HFFc6 (cell line): ENCODE results near the gene SLCO2A1. TPM values are rescaled to one million over a fixed set of nuclear protein-coding genes. Genes with fewer than 3 reads are reported as not detected.

ENCODE experiments used
- DNase-seq: peaks from one replicate; pipeline ENCODE4 v3.0.0-alpha.2; 2018
- H3K27ac Mint-ChIP-seq: 2 replicates; pipeline ENCODE4 v1.8.0; 2020; ENCODE audit warnings: mild to moderate bottlenecking, mixed read lengths
- H3K27me3 Mint-ChIP-seq: 2 replicates; pipeline ENCODE4 v1.8.0; 2021; ENCODE audit warnings: mild to moderate bottlenecking, moderate library complexity, mixed read lengths; ENCODE audit not compliant: insufficient read depth
- H3K36me3 Mint-ChIP-seq: 2 replicates; pipeline ENCODE4 v1.8.0; 2021; ENCODE audit warnings: low read depth, mixed read lengths
- H3K4me1 Mint-ChIP-seq: 2 replicates; pipeline ENCODE4 v1.8.0; 2020; ENCODE audit warnings: low read depth, mixed read lengths
- H3K4me3 Mint-ChIP-seq: 2 replicates; pipeline ENCODE4 v1.8.0; 2020; ENCODE audit warnings: mild to moderate bottlenecking, moderate library complexity, mixed read lengths
- H3K9me3 Mint-ChIP-seq: 2 replicates; pipeline ENCODE4 v1.8.0; 2020; ENCODE audit warnings: mild to moderate bottlenecking, mixed read lengths
- total RNA-seq, 6 experiments: library from RNA; stranded (reverse); fragmentation: NEBNext Ultra II Directional; extraction: Animal tissue kit (Norgen Biotek cat#: 25700); gene quantifications; 2 replicates in 1 of 6; 3 replicates in 5 of 6; pipeline ENCODE4 v1.2.3, GENCODE V29; 2021
- TF ChIP-seq, protein P1 (sequence below): fragments of 200-600 bp; sonication (generic); IDR thresholded peaks from 2 replicates; pipeline ENCODE4 v1.5.0; 2021; ENCODE audit warnings: antibody characterized with exemption, mild to moderate bottlenecking

SLCO2A1 gene
- total RNA-seq, 6 experiments from 2014 or later = 0.13 to 0.17 TPM; not detected in 4

DNA sequence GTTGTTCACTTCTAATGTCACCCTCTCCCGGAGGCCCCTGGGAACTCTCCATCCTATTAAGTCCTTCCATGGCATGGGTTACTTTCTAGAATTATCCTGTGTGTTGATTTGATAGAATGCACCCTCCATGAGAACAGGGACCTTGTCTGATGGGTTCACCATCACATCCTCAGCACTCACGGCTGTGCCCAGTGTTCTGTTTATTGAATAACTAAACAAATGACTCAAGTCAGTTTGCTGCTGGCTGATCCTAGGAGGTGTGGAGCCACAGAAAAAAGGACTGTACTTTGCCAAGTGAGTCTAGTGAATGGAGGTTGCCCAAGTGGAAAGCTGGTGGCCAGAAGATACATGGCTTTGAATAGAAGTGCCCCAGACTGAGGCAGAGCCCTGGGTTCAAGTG, 85.5 kb downstream of the SLCO2A1 start:
- Mint-ChIP-seq H3K27me3 (peaks cover 28% of the 10 kb centered on the region), H3K9me3 (no peaks in the 10 kb centered on the region), H3K36me3 (no peaks in the 10 kb centered on the region; the same call in 1 of the 2 replicates), H3K4me3 (peak overlapping the region; percentile 30; the same call in 1 of the 2 replicates), H3K27ac (peak overlapping the region; percentile 47), H3K4me1 (peaks cover 39% of the 10 kb centered on the region)
- peak; percentile 55 for DNase-seq
- TF ChIP-seq, protein P1, sequence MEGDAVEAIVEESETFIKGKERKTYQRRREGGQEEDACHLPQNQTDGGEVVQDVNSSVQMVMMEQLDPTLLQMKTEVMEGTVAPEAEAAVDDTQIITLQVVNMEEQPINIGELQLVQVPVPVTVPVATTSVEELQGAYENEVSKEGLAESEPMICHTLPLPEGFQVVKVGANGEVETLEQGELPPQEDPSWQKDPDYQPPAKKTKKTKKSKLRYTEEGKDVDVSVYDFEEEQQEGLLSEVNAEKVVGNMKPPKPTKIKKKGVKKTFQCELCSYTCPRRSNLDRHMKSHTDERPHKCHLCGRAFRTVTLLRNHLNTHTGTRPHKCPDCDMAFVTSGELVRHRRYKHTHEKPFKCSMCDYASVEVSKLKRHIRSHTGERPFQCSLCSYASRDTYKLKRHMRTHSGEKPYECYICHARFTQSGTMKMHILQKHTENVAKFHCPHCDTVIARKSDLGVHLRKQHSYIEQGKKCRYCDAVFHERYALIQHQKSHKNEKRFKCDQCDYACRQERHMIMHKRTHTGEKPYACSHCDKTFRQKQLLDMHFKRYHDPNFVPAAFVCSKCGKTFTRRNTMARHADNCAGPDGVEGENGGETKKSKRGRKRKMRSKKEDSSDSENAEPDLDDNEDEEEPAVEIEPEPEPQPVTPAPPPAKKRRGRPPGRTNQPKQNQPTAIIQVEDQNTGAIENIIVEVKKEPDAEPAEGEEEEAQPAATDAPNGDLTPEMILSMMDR = no peak

DNA sequence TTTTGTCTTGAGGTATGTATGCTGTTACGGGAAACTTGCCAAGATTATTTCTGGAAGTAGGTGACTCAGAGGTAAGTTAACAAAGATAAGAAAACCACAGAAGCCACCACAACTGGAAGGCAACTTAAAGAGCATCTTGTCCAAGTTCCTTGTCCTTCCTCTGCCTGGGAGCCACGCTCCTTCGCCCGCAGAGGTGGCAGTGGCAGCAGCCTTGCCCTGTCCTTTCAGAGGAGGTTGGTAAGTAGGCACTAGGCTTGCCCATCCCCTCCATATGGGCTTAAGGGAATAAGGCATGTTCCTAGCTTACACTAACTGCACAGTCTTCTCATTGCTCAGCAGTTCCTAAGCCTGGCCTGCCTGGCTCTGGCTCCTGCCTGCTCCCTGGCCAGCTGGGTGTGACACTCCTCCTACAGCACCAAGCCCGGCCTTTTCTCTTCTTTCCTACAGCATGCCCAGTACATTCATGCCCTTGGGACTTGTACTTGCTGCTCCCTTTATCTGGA, 86.0 kb downstream of the SLCO2A1 start:
- Mint-ChIP-seq H3K27me3 (peaks cover 27% of the 10 kb centered on the region), H3K4me1 (peaks cover 40% of the 10 kb centered on the region), H3K27ac (peak overlapping the region; percentile 47), H3K36me3 (no peaks in the 10 kb centered on the region; the same call in 1 of the 2 replicates), H3K4me3 (peak overlapping the region; percentile 30; the same call in 1 of the 2 replicates), H3K9me3 (no peaks in the 10 kb centered on the region)
- peak; percentile 89 for DNase-seq
- TF ChIP-seq, protein P1 = no peak

DNA sequence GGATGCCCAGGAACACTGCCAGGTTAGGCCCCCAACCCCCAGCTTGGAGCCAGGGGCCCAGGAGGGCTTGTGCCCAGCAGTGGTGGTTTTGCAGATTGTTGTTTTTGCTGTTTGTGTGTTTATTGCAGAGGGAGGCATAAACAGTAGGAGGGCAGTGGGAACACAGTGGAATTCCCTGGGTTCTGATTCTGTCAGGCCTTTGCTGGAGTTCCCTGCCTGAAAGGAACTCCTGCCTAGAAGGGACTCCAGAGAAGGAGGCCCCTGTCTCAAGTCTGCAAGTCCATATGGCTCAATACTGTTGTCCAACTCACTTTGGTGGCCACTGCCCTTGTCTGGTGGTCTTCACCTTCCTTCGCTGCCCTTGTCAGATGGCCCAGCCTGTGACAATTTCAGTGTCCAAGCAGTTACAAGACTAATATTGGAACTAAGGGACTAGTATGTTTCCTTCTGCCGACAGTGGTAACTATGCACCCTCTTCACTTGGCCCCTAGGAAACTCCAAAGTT, 86.6 kb downstream of the SLCO2A1 start:
- H3K4me3 Mint-ChIP-seq = no peak overlapping the region

DNA sequence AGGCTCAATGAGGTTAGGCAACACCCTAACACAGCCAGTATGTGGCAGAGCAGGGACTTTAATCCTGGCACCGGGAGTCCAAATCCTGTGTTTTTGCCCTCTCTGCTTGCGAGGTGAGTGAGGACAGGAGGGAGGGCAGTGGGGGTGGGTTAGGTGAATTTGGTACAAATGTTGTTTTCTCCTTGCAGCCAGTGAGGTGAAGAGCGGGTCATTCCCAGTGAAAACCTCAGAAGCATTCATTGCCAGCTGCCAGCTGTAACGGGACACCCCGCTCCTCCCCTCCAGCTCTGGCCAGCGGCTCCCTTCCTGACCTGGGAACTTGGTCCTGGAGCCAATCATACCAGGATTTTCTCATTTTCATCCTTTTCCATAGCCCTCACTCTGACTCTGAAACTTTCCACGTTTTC, 88.3 kb downstream of the SLCO2A1 start:
- no peak for DNase-seq
- peaks cover 53% of the 10 kb centered on the region for H3K4me1 Mint-ChIP-seq
- no peak overlapping the region for H3K4me3 Mint-ChIP-seq
- H3K27me3 Mint-ChIP-seq = peaks cover 30% of the 10 kb centered on the region
- no peak overlapping the region for H3K27ac Mint-ChIP-seq
- no peaks in the 10 kb centered on the region for H3K9me3 Mint-ChIP-seq
- TF ChIP-seq, protein P1 = no peak
- H3K36me3 Mint-ChIP-seq = no peaks in the 10 kb centered on the region; the same call in 1 of the 2 replicates

More for the DNA sequence above, 86.6 kb downstream of the SLCO2A1 start:
- peaks cover 46% of the 10 kb centered on the region for H3K4me1 Mint-ChIP-seq
- no peaks in the 10 kb centered on the region for H3K9me3 Mint-ChIP-seq
- no peaks in the 10 kb centered on the region; the same call in 1 of the 2 replicates for H3K36me3 Mint-ChIP-seq
- TF ChIP-seq, protein P1 = no peak
- DNase-seq = no peak
- H3K27ac Mint-ChIP-seq = no peak overlapping the region
- peaks cover 30% of the 10 kb centered on the region for H3K27me3 Mint-ChIP-seq

DNA sequence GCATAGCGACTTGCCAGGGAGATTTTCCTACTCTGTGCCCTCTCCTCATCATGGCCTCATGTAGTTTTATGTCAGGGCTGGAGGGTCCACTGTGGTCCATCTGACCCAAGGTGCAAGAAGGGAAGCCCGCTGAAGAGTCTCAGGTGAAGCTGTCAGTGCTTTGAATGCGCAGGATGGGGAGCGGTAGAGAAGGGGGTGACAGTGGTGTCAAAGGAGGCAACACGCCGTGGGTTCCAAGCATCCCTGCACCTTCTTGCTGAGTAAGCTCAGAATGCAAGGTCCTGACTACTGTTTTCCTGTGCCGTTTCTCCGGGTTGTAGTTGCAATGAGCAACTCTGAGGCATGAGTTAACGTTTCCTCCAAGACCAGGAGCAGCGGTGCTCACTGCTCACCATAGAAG, 89.2 kb downstream of the SLCO2A1 start:
- H3K9me3 Mint-ChIP-seq = no peaks in the 10 kb centered on the region
- H3K4me3 Mint-ChIP-seq = no peak overlapping the region
- TF ChIP-seq, protein P1 = no peak
- H3K27me3 Mint-ChIP-seq = peaks cover 31% of the 10 kb centered on the region
- no peaks in the 10 kb centered on the region; the same call in 1 of the 2 replicates for H3K36me3 Mint-ChIP-seq
- H3K27ac Mint-ChIP-seq = no peak overlapping the region
- no peak for DNase-seq
- peaks cover 52% of the 10 kb centered on the region for H3K4me1 Mint-ChIP-seq
